OCI-LY7 (cell line): ENCODE data around the gene HNRNPA1L2.

ENCODE experiments used
- CTCF ChIP-seq: fragments of 200-600 bp; sonication (generic); conservative IDR thresholded peaks from 2 replicates; pipeline ENCODE4 v1.5.1; 2014; ENCODE audit warnings: mild to moderate bottlenecking, antibody characterized with exemption, low read length, moderate library complexity, mixed read lengths
- EZH2phosphoT487 ChIP-seq: fragments of 200-600 bp; sonication (generic); IDR thresholded peaks from 2 replicates; pipeline ENCODE4 v1.6.1; 2018; ENCODE audit warnings: low read depth, borderline replicate concordance, mild to moderate bottlenecking, mixed run types, antibody characterized with exemption, low read length, moderate library complexity, mixed read lengths

DNA sequence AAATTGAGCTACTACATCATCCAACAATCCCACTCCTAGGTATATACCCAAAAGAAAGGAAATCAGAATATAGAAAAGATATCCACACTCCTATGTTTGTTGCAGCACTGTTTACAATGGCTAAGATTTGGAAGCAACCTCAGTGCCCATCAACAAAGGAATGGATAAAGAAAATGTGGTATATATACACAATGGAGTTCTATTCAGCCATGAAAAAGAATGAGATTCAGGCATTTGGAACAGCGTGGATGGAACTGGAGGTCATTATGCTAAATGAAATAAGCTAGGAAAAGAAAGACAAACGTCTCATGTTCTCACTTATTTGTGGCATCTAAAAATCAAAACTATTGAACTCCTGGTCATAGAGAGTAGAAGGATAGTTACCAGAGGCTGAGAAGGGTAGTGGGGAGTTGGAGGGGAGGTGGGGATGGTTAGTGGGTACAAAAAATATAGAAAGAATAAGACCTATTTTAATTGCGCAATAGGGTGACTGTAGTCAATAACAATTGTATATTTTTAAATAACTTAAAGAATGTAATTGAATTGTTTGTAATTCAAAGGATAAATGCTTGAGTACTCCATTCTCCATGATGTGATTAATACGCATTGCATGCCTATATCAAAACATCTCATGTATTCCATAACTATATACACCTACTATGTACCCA is 27.0 kb upstream of the HNRNPA1L2 start:
- no peak for TF ChIP-seq CTCF
- no peak for TF ChIP-seq EZH2phosphoT487
